Choroid plexus epithelial cell (primary cell): ENCODE data around the gene DIP2C.

Experiments
- DNase-seq: peaks from one replicate; pipeline ENCODE4 v3.0.0-alpha.2; 2010; ENCODE audit warnings: low read depth
- H3K4me3 ChIP-seq: 2 replicates; pipeline ENCODE4 v1.5.1; 2011; ENCODE audit warnings: low read depth, mild to moderate bottlenecking, control low read depth, low read length, moderate library complexity
- TF ChIP-seq, protein P1 (sequence below): conservative IDR thresholded peaks from 2 replicates; pipeline ENCODE4 v1.5.1; 2011; ENCODE audit warnings: low read depth, mild to moderate bottlenecking, control low read depth, inconsistent platforms, low read length, moderate library complexity

The DIP2C gene

DNA sequence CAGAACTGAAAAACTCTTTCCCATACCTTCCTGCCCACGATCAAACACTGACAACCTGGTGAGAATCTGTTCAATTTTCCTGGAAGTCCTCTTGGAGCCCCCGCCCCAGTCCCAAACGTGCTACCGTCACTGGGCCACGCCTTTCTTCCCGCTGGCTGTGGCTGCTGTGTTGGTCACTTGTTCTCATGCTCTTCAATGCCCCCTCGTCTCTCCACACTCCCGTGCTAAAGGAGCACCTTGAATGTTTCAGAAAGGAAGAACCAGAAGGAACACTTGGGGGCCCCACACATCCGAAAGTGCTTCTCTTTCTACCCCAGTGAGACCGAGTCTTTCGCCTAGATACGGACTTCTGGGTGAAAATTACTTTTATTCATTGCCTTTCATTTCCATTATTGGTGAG lies 215.1 kb downstream of the DIP2C start:
- no peak overlapping the region for H3K4me3 ChIP-seq
- TF ChIP-seq, protein P1, sequence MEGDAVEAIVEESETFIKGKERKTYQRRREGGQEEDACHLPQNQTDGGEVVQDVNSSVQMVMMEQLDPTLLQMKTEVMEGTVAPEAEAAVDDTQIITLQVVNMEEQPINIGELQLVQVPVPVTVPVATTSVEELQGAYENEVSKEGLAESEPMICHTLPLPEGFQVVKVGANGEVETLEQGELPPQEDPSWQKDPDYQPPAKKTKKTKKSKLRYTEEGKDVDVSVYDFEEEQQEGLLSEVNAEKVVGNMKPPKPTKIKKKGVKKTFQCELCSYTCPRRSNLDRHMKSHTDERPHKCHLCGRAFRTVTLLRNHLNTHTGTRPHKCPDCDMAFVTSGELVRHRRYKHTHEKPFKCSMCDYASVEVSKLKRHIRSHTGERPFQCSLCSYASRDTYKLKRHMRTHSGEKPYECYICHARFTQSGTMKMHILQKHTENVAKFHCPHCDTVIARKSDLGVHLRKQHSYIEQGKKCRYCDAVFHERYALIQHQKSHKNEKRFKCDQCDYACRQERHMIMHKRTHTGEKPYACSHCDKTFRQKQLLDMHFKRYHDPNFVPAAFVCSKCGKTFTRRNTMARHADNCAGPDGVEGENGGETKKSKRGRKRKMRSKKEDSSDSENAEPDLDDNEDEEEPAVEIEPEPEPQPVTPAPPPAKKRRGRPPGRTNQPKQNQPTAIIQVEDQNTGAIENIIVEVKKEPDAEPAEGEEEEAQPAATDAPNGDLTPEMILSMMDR = no peak
- DNase-seq = no peak

DNA sequence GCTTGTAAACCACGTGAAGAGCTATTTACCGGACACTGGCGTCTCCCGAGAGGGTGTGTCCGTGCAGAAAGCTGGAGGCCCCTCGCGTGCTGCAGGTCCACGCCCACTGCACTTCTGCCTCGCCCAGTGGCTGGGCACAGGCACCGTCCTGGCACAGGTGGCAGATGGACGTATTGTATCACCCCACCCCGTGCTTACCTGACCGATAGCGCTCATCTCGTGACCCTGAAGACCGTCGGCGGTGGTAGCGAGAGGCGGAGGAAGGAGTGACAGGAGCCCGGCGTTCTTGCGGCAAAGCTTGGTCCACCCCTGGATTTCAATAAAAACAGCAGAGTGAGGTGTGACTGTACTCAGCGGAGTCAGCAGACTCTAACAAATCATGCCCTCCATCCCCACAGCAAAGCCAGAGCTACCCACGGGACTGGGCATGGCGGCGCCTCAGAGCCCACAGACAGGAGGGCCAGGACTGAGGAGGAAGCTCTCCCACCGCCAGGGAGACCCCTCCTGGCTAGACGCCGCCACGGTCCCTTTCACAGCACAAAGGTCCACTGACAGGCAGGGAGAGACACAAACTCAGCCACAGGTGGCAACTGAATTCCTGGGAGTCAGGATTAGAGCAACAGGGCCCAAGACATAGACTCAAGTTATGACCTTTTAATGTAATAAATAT lies 217.1 kb downstream of the DIP2C start:
- H3K4me3 ChIP-seq = no peak overlapping the region
- no peak for DNase-seq
- TF ChIP-seq, protein P1 = no peak

DNA sequence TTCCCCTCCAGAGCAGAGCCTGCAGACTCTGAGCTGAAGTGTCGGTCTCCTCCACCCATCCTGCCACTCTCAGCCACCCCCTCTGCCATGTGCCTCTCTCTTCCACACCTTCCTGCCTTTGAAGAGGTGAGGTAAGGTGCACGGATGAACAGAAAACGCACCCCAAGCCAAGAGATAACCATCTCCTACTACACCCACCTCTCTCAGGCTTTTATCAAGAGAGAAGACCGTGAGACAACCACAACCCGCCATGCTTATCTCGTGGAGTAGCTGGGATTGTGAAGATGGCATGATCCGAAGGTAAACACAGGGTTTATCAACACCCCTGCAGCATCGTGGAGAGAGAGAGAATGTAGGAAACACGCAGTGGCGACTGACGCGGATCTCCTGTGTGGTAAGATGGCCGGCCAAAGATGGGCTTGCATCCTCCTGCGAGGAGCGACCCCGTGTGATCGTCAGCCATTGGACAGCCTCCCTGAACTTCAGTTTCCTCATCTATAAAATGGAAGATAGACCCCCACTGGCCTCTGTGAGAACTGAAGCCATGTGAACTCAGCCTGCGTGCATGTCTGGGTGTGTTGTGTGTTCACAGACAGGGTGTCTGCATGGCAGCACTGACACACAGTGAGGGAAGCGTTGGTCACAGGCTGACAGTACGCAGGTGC lies 219.0 kb downstream of the DIP2C start:
- TF ChIP-seq, protein P1 = no peak
- H3K4me3 ChIP-seq = no peak overlapping the region
- DNase-seq = no peak

DNA sequence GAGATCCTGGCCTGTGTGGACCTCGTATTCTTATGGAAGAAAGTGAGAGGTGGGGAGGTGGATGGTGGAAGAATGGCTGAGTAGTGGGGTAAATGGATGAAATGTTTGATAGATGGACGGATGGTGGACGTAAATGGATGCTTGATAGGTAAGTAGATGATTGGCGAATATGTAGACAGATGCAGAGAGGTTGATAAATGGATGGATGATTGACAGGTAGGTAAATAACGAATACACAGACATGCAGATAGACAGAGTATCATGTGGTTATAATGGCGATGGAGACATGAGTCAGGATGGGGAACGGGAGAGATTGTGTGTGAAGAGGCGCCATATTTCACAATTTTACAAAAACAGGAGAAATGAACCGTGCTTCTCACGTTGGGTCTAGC lies 219.5 kb downstream of the DIP2C start:
- no peak overlapping the region for H3K4me3 ChIP-seq
- TF ChIP-seq, protein P1 = no peak
- no peak for DNase-seq

DNA sequence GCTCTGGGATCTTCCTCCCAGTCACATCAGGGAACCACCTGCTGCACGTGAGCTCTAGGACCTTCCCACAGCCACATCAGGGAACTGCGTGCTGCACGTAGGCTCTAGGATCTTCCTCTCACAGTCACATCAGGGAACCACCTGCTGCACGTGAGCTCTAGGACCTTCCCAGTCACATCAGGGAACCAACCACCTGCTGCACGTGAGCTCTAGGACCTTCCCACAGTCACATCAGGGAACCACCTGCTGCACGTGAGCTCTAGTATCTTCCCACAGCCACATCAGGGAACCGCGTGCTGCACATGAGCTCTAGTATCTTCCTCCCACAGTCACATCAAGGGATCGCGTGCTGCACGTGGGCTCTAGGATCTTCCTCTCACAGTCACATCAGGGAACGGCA lies 229.7 kb downstream of the DIP2C start:
- TF ChIP-seq, protein P1 = no peak
- no peak overlapping the region for H3K4me3 ChIP-seq
- DNase-seq = no peak

DNA sequence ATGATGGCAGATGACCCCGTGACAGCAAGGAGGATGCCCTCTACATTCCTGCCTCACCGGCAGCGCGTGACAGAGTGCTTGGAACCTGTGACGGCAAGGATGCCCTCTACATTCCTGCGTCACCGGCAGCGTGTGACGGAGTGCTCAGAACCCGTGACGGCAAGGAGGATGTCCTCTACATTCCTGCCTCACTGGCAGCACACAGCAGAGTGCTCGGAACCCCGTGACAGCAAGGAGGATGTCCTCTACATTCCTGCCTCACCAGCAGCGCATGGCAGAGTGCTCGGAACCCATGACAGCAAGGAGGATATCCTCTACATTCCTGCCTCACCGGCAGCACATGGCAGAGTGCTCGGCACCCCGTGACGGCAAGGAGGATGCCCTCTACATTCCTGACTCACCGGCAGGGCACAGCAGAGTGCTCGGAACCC lies 231.0 kb downstream of the DIP2C start:
- TF ChIP-seq, protein P1 = no peak
- DNase-seq = no peak
- no peak overlapping the region for H3K4me3 ChIP-seq

DNA sequence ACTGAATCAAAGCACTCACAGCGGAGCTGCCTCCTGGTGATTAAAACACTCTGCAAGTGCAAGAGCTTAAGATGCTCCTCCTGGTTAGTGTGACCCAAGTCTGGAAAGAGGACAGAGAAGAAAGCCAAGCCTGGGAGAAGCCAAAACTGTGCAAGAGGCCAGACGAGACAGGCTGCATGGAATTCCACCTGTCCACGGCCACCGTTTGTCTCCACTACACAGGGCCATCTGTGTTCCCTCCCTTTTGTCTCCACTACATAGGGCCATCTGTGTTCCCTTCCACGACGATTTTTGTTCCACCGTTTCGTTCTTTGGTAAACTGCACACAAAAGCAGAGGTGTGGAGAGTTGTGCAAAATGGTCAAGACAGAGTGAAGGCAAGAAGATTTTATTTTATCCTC lies 233.0 kb downstream of the DIP2C start:
- TF ChIP-seq, protein P1 = no peak
- H3K4me3 ChIP-seq = no peak overlapping the region
- no peak for DNase-seq
